Right lung (tissue), 5 donors: ENCODE results near the gene PIM1. TPM values are rescaled to one million over a fixed set of nuclear protein-coding genes. Genes with fewer than 3 reads are reported as not detected.
"Not testable (repeated sequence)": the region's sequence is repeated elsewhere in the genome, so short reads cannot be mapped to it uniquely, and the experiment has no call there.

Experiments
- DNase-seq, 2 donors: peaks; one replicate each; pipeline ENCODE4 v3.0.0-alpha.2; 2013
- polyA plus RNA-seq, 5 donors: library from polyadenylated mRNA; unstranded; fragments of 120-200 nt; gene quantifications; one replicate each; pipeline versions ENCODE4 v1.2.1 to v1.2.3, GENCODE V29; 2013; ENCODE audit warnings: inconsistent platforms in 1 of 5, low replicate concordance in 1 of 5; ENCODE audit not compliant: insufficient read length in 5 of 5, insufficient read depth in 1 of 5

The PIM1 gene
- polyA plus RNA-seq, 5 donors: 13.9 to 22.2 (median 19.7) TPM

GRCh38 chr6:37170273-37171200, 585 bp downstream of the PIM1 start:
- DNase-seq: peak; percentile 20 to 26

- DNase-seq: peak; percentile 22 to 32
These were observed 1.4 kb downstream of the PIM1 start for GRCh38 chr6:37171201-37171969.

GRCh38 chr6:37171970-37172812, 2.2 kb downstream of the PIM1 start:
- DNase-seq: peak; percentile 78 to 83

- DNase-seq: no peak
These were observed 3.0 kb downstream of the PIM1 start for GRCh38 chr6:37172912-37173492.

- no peak for DNase-seq
These were observed 3.7 kb downstream of the PIM1 start for GRCh38 chr6:37173493-37174195.

- no peak for DNase-seq
These were observed 4.2 kb downstream of the PIM1 start for GRCh38 chr6:37174196-37174514.

- no peak for DNase-seq
These were observed 4.8 kb downstream of the PIM1 start for GRCh38 chr6:37174515-37175331.

GRCh38 chr6:37175332-37176267, 5.6 kb downstream of the PIM1 start:
- no peak for DNase-seq

- no peak for DNase-seq
These were observed 6.5 kb downstream of the PIM1 start for GRCh38 chr6:37176268-37177076.

GRCh38 chr6:37177077-37177934, 7.4 kb downstream of the PIM1 start:
- no peak for DNase-seq

GRCh38 chr6:37177935-37178517, 8.1 kb downstream of the PIM1 start:
- no peak for DNase-seq

GRCh38 chr6:37180075-37180474, 10.1 kb downstream of the PIM1 start:
- DNase-seq: no peak

- DNase-seq: not testable (repeated sequence)
These were observed 10.7 kb downstream of the PIM1 start for GRCh38 chr6:37180610-37181009.

GRCh38 chr6:37182736-37183590, 13.0 kb downstream of the PIM1 start:
- DNase-seq: no peak

- not testable (repeated sequence) for DNase-seq
These were observed 16.2 kb downstream of the PIM1 start for GRCh38 chr6:37185949-37186720.
